Kidney epithelial cell (primary cell): Measurements from ENCODE around the gene KLHL29. TPM values are rescaled to one million over a fixed set of nuclear protein-coding genes. Genes with fewer than 3 reads are reported as not detected.
A peak's percentile ranks its signal among the peaks of the same experiment; 100 is the strongest.

Experiments used
- DNase-seq: peaks from one replicate; pipeline ENCODE4 v3.0.0-alpha.2; 2010; ENCODE audit warnings: low read depth
- H3K27me3 ChIP-seq: 2 replicates; pipeline ENCODE4 v1.6.0; 2011; ENCODE audit warnings: low read length; ENCODE audit not compliant: control insufficient read depth, insufficient read depth
- H3K36me3 ChIP-seq: 2 replicates; pipeline ENCODE4 v1.5.1; 2011; ENCODE audit warnings: low read length; ENCODE audit not compliant: control insufficient read depth, insufficient read depth
- H3K4me3 ChIP-seq: 2 replicates; pipeline ENCODE4 v1.5.1; 2011; ENCODE audit warnings: low read depth, mild to moderate bottlenecking, control low read depth, low read length
- CTCF ChIP-seq: IDR thresholded peaks from 2 replicates; pipeline ENCODE4 v1.5.1; 2011; ENCODE audit warnings: mild to moderate bottlenecking, moderate library complexity, low read length, control low read depth, inconsistent platforms; ENCODE audit not compliant: insufficient read depth, poor library complexity, severe bottlenecking
- total RNA-seq: library from RNA; depleted of rRNA; stranded (reverse); fragments of >200 nt; gene quantifications from 2 replicates; pipeline ENCODE4 v1.2.3, GENCODE V29; 2015

The KLHL29 gene
- total RNA-seq, 1 donor from 2014 or later: 12.4 TPM

DNA sequence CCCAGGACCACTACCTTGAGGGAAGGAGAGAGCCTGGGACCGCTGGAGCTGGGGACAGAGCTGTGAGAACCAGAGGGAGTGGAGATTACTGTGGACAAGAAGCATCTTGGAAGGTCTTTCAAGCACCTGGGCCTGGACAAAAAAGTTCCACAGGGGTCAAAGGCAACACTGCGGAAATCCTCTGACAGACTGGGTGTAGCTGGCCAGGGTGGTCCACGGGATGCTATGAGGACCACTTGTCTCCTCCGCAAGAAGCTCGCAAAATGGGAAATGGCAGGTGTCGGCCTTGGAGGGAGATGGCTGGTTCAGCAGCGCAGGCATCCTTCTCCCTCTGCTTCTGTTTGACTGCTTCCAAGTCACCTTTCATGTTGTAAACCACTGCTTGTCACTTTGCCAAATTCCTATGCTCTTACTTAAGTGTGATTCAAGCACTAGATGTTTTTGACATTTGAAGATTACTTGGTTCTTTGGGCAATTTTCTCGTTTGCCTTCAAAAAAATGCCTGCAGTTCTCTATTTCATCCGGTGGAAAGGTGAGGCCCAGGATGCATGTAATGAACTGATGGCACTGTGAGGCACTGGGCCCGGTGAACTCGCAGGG is 27.7 kb downstream of the KLHL29 start:
- no peak for TF ChIP-seq CTCF
- H3K36me3 ChIP-seq: no peaks in the 10 kb centered on the region
- H3K27me3 ChIP-seq: no peaks in the 10 kb centered on the region
- H3K4me3 ChIP-seq: no peak overlapping the region
- DNase-seq: no peak

DNA sequence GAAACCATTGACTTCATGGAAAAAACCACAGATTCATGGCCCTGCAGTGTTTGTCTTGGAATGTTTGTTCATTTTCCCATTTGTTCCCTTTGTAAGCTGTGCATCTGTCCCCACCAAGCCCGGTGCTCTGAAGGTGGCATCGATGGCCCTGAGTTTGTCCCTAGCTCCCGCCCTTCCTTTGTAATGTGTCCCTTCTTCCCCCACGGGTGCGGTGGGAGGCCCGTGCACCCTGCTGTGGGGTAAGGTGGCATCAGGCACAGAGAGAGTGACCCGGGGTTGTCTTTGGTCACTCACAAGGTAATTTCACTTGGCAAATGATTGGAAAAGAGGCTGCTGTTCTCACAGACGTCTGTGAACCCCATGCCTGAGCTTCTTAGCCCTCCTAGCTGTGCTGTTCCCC is 28.7 kb downstream of the KLHL29 start:
- no peak for DNase-seq
- Histone ChIP-seq H3K27me3 (no peaks in the 10 kb centered on the region), H3K36me3 (no peaks in the 10 kb centered on the region), H3K4me3 (no peak overlapping the region)
- TF ChIP-seq CTCF: no peak

- no peak for TF ChIP-seq CTCF
- Histone ChIP-seq H3K4me3 (no peak overlapping the region), H3K27me3 (no peaks in the 10 kb centered on the region), H3K36me3 (no peaks in the 10 kb centered on the region)
- no peak for DNase-seq
Measured at GRCh38 chr2:23414106-23414505, 29.1 kb downstream of the KLHL29 start.

- H3K36me3 ChIP-seq: no peaks in the 10 kb centered on the region
- H3K4me3 ChIP-seq: no peak overlapping the region
- no peaks in the 10 kb centered on the region for H3K27me3 ChIP-seq
- no peak for DNase-seq
- peak; percentile 40 for TF ChIP-seq CTCF
Measured at GRCh38 chr2:23414871-23415270, 29.9 kb downstream of the KLHL29 start.

- H3K4me3 ChIP-seq: no peak overlapping the region
- H3K36me3 ChIP-seq: no peaks in the 10 kb centered on the region
- no peak for DNase-seq
- H3K27me3 ChIP-seq: no peaks in the 10 kb centered on the region
- no peak for TF ChIP-seq CTCF
Measured at GRCh38 chr2:23417310-23417709, 32.3 kb downstream of the KLHL29 start.

DNA sequence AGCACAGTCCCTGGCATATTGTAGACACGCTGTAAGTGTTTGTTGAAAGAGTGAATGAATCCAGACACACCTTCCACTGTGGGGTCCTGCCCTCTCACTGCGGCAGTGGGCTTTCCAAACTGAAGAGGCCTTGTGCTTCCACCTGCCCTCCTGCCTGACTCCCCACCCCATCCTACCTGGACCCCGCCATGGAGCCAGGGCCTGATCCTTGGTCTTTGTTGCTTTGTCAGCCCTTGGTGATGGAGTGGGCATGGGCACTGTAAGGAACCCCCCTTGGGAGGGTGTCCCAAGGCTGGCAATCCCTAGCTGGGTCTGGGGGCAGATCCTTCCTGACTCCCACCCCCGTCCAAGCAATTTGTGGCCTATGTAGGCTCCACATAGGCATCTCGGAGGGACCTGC is 33.1 kb downstream of the KLHL29 start:
- no peak for DNase-seq
- Histone ChIP-seq H3K27me3 (no peaks in the 10 kb centered on the region), H3K36me3 (no peaks in the 10 kb centered on the region), H3K4me3 (no peak overlapping the region)
- no peak for TF ChIP-seq CTCF
